H1 (cell line): ENCODE data around the gene PLPP2. TPM values are rescaled to one million over a fixed set of nuclear protein-coding genes. Genes with fewer than 3 reads are reported as not detected.

Source experiments
- CTCF ChIA-PET: fragments of 300-600 bp; sonication (Branson Sonifier 250); formaldehyde crosslinking; loops from one replicate; lab custom pipeline; 2021; ENCODE audit not compliant: partially characterized antibody; lab: Charles Lee
- POLR2A ChIA-PET: fragments of 300-600 bp; sonication (Branson Sonifier 250); formaldehyde crosslinking; loops from one replicate; lab custom pipeline; 2021; ENCODE audit warnings: inconsistent platforms; ENCODE audit not compliant: partially characterized antibody; lab: Charles Lee
- DNase-seq, 2 experiments: peaks; one replicate each; pipeline versions ENCODE4 v3.0.0 to v3.0.0-alpha.2; 2010 to 2022; ENCODE audit warnings: low spot score in 2 of 2, low read depth in 1 of 2, mixed read lengths in 1 of 2
- FAIRE-seq: peaks from 2 replicates; lab custom pipeline; 2011; peaks lifted over from hg19 to GRCh38; lab: Jason Lieb, UNC
- H2AFZ ChIP-seq: 2 replicates; pipeline ENCODE4 v1.8.1; 2012; ENCODE audit warnings: low read length, inconsistent platforms
- H2AK5ac ChIP-seq: 2 replicates; pipeline ENCODE4 v1.6.1; 2013; ENCODE audit warnings: low read depth, low read length
- H2BK120ac ChIP-seq: replicated peaks from 2 replicates; pipeline ENCODE3; 2013; ENCODE audit warnings: low read depth, low read length, inconsistent platforms
- H2BK12ac ChIP-seq: 2 replicates; pipeline ENCODE4 v1.6.1; 2013; ENCODE audit warnings: low read depth, low read length
- H2BK15ac ChIP-seq: 2 replicates; pipeline ENCODE4 v1.6.1; 2013; ENCODE audit warnings: low read length
- H2BK20ac ChIP-seq: 2 replicates; pipeline ENCODE4 v1.6.1; 2013; ENCODE audit warnings: low read length
- H2BK5ac ChIP-seq: 2 replicates; pipeline ENCODE4 v1.6.1; 2013; ENCODE audit warnings: low read depth, low read length
- H3K14ac ChIP-seq: 2 replicates; pipeline ENCODE4 v1.6.1; 2013; ENCODE audit warnings: inconsistent platforms; ENCODE audit not compliant: insufficient read length
- H3K18ac ChIP-seq: 2 replicates; pipeline ENCODE4 v1.6.1; 2013; ENCODE audit warnings: low read length; ENCODE audit errors: extremely low read depth
- H3K23ac ChIP-seq: 2 replicates; pipeline ENCODE4 v1.6.1; 2013; ENCODE audit warnings: inconsistent platforms; ENCODE audit not compliant: insufficient read length
- H3K23me2 ChIP-seq: 2 replicates; pipeline ENCODE4 v1.6.1; 2013; ENCODE audit warnings: low read depth, low read length
- H3K27ac ChIP-seq: 2 replicates; pipeline ENCODE4 v1.6.1; 2011; ENCODE audit warnings: low read depth, low read length, inconsistent platforms
- H3K27me3 ChIP-seq, 4 experiments: replicated peaks in 1 of 4; 1 replicate in 1 of 4; 2 replicates in 3 of 4; pipeline versions ENCODE4 v1.6.1 to v1.8.1; 2011 to 2013; ENCODE audit warnings: low read length in 3 of 4, mild to moderate bottlenecking in 3 of 4, inconsistent platforms in 2 of 4, mixed read lengths in 2 of 4, moderate library complexity in 1 of 4; ENCODE audit not compliant: control insufficient read depth in 3 of 4, insufficient read depth in 3 of 4; ENCODE audit errors: extremely low read depth in 1 of 4
- H3K36me3 ChIP-seq, 4 experiments: 2 replicates each; pipeline versions ENCODE4 v1.6.1 to v1.8.1; 2011 to 2013; ENCODE audit warnings: mild to moderate bottlenecking in 4 of 4, low read length in 3 of 4, moderate library complexity in 2 of 4, control low read depth in 1 of 4, inconsistent platforms in 1 of 4; ENCODE audit not compliant: insufficient read depth in 4 of 4, control insufficient read depth in 2 of 4
- H3K4ac ChIP-seq: replicated peaks from 2 replicates; pipeline ENCODE3; 2013; ENCODE audit warnings: low read length, low read depth, mixed read lengths, inconsistent platforms; ENCODE audit not compliant: insufficient read length
- H3K4me1 ChIP-seq, 4 experiments: replicated peaks in 1 of 4; 1 replicate in 1 of 4; 2 replicates in 3 of 4; pipeline versions ENCODE4 v1.6.1 to v1.8.1; 2011 to 2013; ENCODE audit warnings: low read length in 3 of 4, inconsistent platforms in 2 of 4, mixed read lengths in 1 of 4; ENCODE audit not compliant: insufficient read depth in 4 of 4, control insufficient read depth in 3 of 4
- H3K4me2 ChIP-seq, 2 experiments: 2 replicates each; pipeline versions ENCODE4 v1.6.1 to v1.8.1; 2011 to 2013; ENCODE audit warnings: low read depth in 2 of 2, low read length in 2 of 2, control low read depth in 1 of 2, inconsistent platforms in 1 of 2, mild to moderate bottlenecking in 1 of 2; ENCODE audit not compliant: insufficient read depth in 1 of 2
- H3K4me3 ChIP-seq, 4 experiments: fragments of 200-600, 300-600 bp in 1 of 4; sonication (generic), shearing (Covaris generic), sonication (Bioruptor Twin) in 1 of 4; 2 replicates each; pipeline versions ENCODE4 v1.5.1 to v1.8.1; 2011 to 2016; ENCODE audit warnings: low read length in 4 of 4, low read depth in 3 of 4, control low read depth in 2 of 4, inconsistent platforms in 2 of 4, mild to moderate bottlenecking in 2 of 4, mixed read lengths in 1 of 4, moderate library complexity in 1 of 4; ENCODE audit not compliant: insufficient read depth in 2 of 4; ENCODE audit errors: extremely low read depth in 1 of 4
- H3K56ac ChIP-seq: replicated peaks from 2 replicates; pipeline ENCODE3; 2013; ENCODE audit warnings: low read depth, mild to moderate bottlenecking, mixed read lengths, low read length, inconsistent platforms; ENCODE audit not compliant: insufficient read length
- H3K79me1 ChIP-seq: 2 replicates; pipeline ENCODE4 v1.6.1; 2013; ENCODE audit warnings: low read depth, low read length, control low read depth
- H3K79me2 ChIP-seq, 2 experiments: 2 replicates each; pipeline versions ENCODE4 v1.6.1 to v1.8.1; 2012 to 2013; ENCODE audit warnings: low read length in 2 of 2, mild to moderate bottlenecking in 2 of 2, inconsistent platforms in 1 of 2; ENCODE audit not compliant: insufficient read depth in 2 of 2, control insufficient read depth in 1 of 2
- H3K9ac ChIP-seq, 4 experiments: replicated peaks in 1 of 4; 1 replicate in 1 of 4; 2 replicates in 3 of 4; pipeline versions ENCODE4 v1.6.1 to v1.8.1; 2011 to 2013; ENCODE audit warnings: low read depth in 3 of 4, low read length in 3 of 4, control low read depth in 2 of 4, mild to moderate bottlenecking in 2 of 4, moderate library complexity in 2 of 4, inconsistent platforms in 1 of 4; ENCODE audit errors: extremely low read depth in 1 of 4
- H3K9me3 ChIP-seq, 2 experiments: 2 replicates each; pipeline versions ENCODE4 v1.6.1 to v1.8.1; 2012 to 2013; ENCODE audit warnings: mild to moderate bottlenecking in 2 of 2, moderate library complexity in 2 of 2, control low read depth in 1 of 2, inconsistent platforms in 1 of 2, low read depth in 1 of 2, low read length in 1 of 2, mixed read lengths in 1 of 2; ENCODE audit not compliant: insufficient read depth in 2 of 2
- H4K20me1 ChIP-seq, 2 experiments: replicated peaks in 1 of 2; 2 replicates each; pipeline versions ENCODE3 to v1.8.1; 2011 to 2013; ENCODE audit warnings: inconsistent platforms in 2 of 2, low read length in 2 of 2, mild to moderate bottlenecking in 1 of 2; ENCODE audit not compliant: insufficient read depth in 2 of 2, control insufficient read depth in 1 of 2
- H4K5ac ChIP-seq: 2 replicates; pipeline ENCODE4 v1.6.1; 2013; ENCODE audit warnings: low read length, low read depth, mixed read lengths, inconsistent platforms; ENCODE audit not compliant: insufficient read length
- H4K8ac ChIP-seq: 2 replicates; pipeline ENCODE4 v1.8.0; 2013; ENCODE audit warnings: mild to moderate bottlenecking, moderate library complexity, low read length, inconsistent platforms; ENCODE audit not compliant: insufficient read depth; ENCODE audit errors: extremely low read depth
- H4K91ac ChIP-seq: replicated peaks from 2 replicates; pipeline ENCODE3; 2013; ENCODE audit warnings: low read length, mixed read lengths, inconsistent platforms; ENCODE audit not compliant: insufficient read length
- EGR1 ChIP-seq: IDR thresholded peaks from 2 replicates; pipeline ENCODE4 v1.6.1; 2011; ENCODE audit warnings: low read depth, low read length, borderline replicate concordance
- EZH2 ChIP-seq: fragments of 200-600 bp; sonication (generic); IDR thresholded peaks from 2 replicates; pipeline ENCODE4 v1.7.1; 2012; ENCODE audit warnings: low read depth, mild to moderate bottlenecking, moderate library complexity, low read length, inconsistent platforms; ENCODE audit not compliant: severe bottlenecking
- SAP30 ChIP-seq: fragments of 300-600 bp; sonication (generic); IDR thresholded peaks from 2 replicates; pipeline ENCODE4 v1.7.1; 2012; ENCODE audit warnings: low read length, moderate library complexity, mild to moderate bottlenecking, inconsistent platforms; ENCODE audit not compliant: insufficient read depth, insufficient replicate concordance
- TCF12 ChIP-seq: IDR thresholded peaks from 2 replicates; pipeline ENCODE4 v1.6.1; 2011; ENCODE audit warnings: low read depth, mild to moderate bottlenecking, low read length
- WGBS, 2 experiments: shearing (Covaris generic) in 1 of 2; methylation state at CpG; one replicate each; pipeline versions ENCODE4 v1.1.6 to v1.1.7; 2013 to 2015; ENCODE audit warnings: low lambda C conversion rate in 2 of 2, mixed read lengths in 2 of 2, inconsistent platforms in 1 of 2, low coverage in 1 of 2, missing lambda C conversion rate in 1 of 2; ENCODE audit not compliant: insufficient replicate concordance in 2 of 2, insufficient coverage in 1 of 2, insufficient read length in 1 of 2; ENCODE audit errors: extremely low coverage in 1 of 2, missing lambda C conversion rate in 1 of 2; 5-methylcytosine and 5-hydroxymethylcytosine counted together
- polyA plus RNA-seq, 7 experiments: library from polyadenylated mRNA; depleted of rRNA in 3 of 7; stranded (reverse) in 5 of 7; unstranded in 2 of 7; fragments of >200 nt in 5 of 7; fragments of 200-250 nt in 2 of 7; gene quantifications; 1 replicate in 5 of 7; 2 replicates in 1 of 7; 4 replicates in 1 of 7; pipeline versions ENCODE4 v1.2.1 to v1.2.3, GENCODE V29; 2011 to 2013; ENCODE audit warnings: missing spikeins in 2 of 7, mixed read lengths in 2 of 7
- total RNA-seq: library from RNA; stranded (reverse); fragmentation: NEBNext Ultra II Directional; extraction: Animal tissue kit (Norgen Biotek cat#: 25700); gene quantifications from 2 replicates; pipeline ENCODE4 v1.2.1, GENCODE V29; 2021

PLPP2 gene
- total and polyA plus RNA-seq, 2 of the 8 experiments (the other 6 are each of a cell fraction or from before 2014, with no cell fraction given), result 101 to 195 TPM

DNA sequence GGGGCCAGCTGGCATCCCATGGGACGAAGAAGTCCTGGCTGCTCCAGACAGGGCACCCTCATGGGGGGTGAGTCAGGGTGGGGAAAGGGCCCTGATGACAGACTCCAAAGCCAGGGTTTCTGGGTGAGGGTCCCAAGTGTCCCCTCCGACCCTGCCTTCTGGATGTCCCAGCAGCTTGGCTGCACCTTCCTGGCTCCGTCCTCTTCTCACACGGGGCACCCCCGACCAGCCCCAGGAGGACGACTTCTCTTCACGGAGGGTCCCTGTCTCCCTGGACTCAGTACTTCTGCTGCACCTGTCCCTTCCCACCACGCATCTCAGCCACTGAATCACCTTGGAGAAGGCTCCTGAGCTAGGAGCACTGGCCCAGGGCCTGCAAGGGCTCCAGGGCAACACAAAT, 33.5 kb upstream of the PLPP2 start:
- no peak overlapping the region for H3K18ac ChIP-seq
- H2BK5ac ChIP-seq, result no peak overlapping the region
- H2BK12ac ChIP-seq, result no peak overlapping the region
- H4K91ac ChIP-seq, result no peak overlapping the region
- no peak overlapping the region for H4K5ac ChIP-seq
- no peak overlapping the region for H4K8ac ChIP-seq
- H3K4ac ChIP-seq, result no peak overlapping the region
- ChIA-PET CTCF (no interaction called here), POLR2A (interaction anchor here (1.3 kb wide), 1 partner anchor 18 kb away, joined by 3 read pairs; no protein-coding TSS in a partner anchor)
- peaks cover 4% of the 10 kb centered on the region; the same call in 1 of the 2 replicates for H3K23me2 ChIP-seq
- H3K79me1 ChIP-seq, result peaks cover 13% of the 10 kb centered on the region
- H2AFZ ChIP-seq, result no peak overlapping the region
- no peak overlapping the region for H3K4me2 ChIP-seq
- H3K4me3 ChIP-seq, result no peak overlapping the region
- no peaks in the 10 kb centered on the region for H3K27me3 ChIP-seq
- no peak overlapping the region for H2BK15ac ChIP-seq
- H3K4me1 ChIP-seq, result no peaks in the 10 kb centered on the region
- no peak overlapping the region for H3K9ac ChIP-seq
- H3K23ac ChIP-seq, result no peak overlapping the region
- DNase-seq (no peak), FAIRE-seq (no peak)
- H3K9me3 ChIP-seq, result peaks cover 8 to 16% of the 10 kb centered on the region in 2 experiments; a peak in 3 of 4 replicates
- WGBS, 2 experiments, result 89% methylated on average over 8 of the region's 8 CpGs; no CpG with 5 or more reads in 1 of the 2 experiments
- H3K14ac ChIP-seq, result no peak overlapping the region
- H2AK5ac ChIP-seq, result no peak overlapping the region
- peaks cover 2 to 22% of the 10 kb centered on the region in 2 experiments for H4K20me1 ChIP-seq
- no peak overlapping the region for H3K27ac ChIP-seq
- peaks cover 17 to 39% of the 10 kb centered on the region in 2 experiments for H3K79me2 ChIP-seq
- H3K36me3 ChIP-seq, result peaks cover 35 to 86% (median 65%) of the 10 kb centered on the region in 4 experiments
- H2BK120ac ChIP-seq, result no peak overlapping the region
- H2BK20ac ChIP-seq, result no peak overlapping the region
- no peak overlapping the region for H3K56ac ChIP-seq
- TF ChIP-seq SAP30, result no peak
- no peak for TF ChIP-seq EGR1
- TF ChIP-seq EZH2, result no peak
- no peak for TF ChIP-seq TCF12
